Measurements from ENCODE around the gene LRP1B.

GRCh38 chr2:140422759-140423158 is 1708.1 kb downstream of the LRP1B start:
- TF ChIP-seq CTCF (IDR thresholded peaks at IDR 0.05) (no peak), POLR2A (IDR thresholded peaks at IDR 0.05) (no peak)

Data from Peyer's patch (tissue), 4 donors.